BE2C (cell line): ENCODE results near the gene VTCN1.

Experiments
- DNase-seq: peaks from one replicate; pipeline ENCODE4 v3.0.0-alpha.2; 2020
- H3K27me3 ChIP-seq: fragments of 250-450 bp; sonication (Bioruptor Pico); 2 replicates; pipeline ENCODE4 v1.5.1; 2020; ENCODE audit warnings: mild to moderate bottlenecking
- H3K36me3 ChIP-seq: fragments of 250-450 bp; sonication (Bioruptor Pico); 2 replicates; pipeline ENCODE4 v1.5.1; 2020; ENCODE audit warnings: mild to moderate bottlenecking
- H3K4me1 ChIP-seq: fragments of 250-450 bp; sonication (Bioruptor Pico); 2 replicates; pipeline ENCODE4 v1.5.1; 2020
- H3K4me3 ChIP-seq: 2 replicates; pipeline ENCODE4 v1.5.1; 2011; ENCODE audit warnings: low read depth, low read length
- H3K9me3 ChIP-seq: fragments of 250-450 bp; sonication (Bioruptor Pico); 2 replicates; pipeline ENCODE4 v1.5.1; 2020
- TF ChIP-seq, protein P1 (sequence below): IDR thresholded peaks from 2 replicates; pipeline ENCODE4 v1.5.1; 2012; ENCODE audit warnings: mild to moderate bottlenecking, low read depth, low read length

VTCN1 gene

DNA sequence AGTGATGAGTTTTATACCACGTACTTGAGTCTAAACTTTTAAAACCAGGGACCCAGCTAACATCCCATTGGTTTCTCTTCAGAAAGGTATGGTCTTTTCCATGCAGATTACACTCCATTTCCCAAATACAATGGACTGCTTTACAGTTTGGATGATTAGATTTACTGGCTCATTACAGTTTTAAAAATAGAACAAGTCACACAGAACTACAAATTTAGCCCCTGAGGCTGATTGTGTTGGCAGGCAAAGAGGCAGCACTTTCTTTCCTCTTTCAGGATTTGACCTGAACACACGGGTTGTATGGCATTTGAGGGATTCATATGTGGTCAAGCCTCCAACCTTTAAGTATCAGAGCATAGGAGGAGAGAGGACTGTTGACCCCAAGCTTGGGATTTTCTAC is 21.8 kb upstream of the VTCN1 start:
- Histone ChIP-seq H3K36me3 (no peaks in the 10 kb centered on the region), H3K9me3 (no peaks in the 10 kb centered on the region), H3K27me3 (no peaks in the 10 kb centered on the region), H3K4me1 (no peaks in the 10 kb centered on the region), H3K4me3 (no peak overlapping the region)
- TF ChIP-seq, protein P1, sequence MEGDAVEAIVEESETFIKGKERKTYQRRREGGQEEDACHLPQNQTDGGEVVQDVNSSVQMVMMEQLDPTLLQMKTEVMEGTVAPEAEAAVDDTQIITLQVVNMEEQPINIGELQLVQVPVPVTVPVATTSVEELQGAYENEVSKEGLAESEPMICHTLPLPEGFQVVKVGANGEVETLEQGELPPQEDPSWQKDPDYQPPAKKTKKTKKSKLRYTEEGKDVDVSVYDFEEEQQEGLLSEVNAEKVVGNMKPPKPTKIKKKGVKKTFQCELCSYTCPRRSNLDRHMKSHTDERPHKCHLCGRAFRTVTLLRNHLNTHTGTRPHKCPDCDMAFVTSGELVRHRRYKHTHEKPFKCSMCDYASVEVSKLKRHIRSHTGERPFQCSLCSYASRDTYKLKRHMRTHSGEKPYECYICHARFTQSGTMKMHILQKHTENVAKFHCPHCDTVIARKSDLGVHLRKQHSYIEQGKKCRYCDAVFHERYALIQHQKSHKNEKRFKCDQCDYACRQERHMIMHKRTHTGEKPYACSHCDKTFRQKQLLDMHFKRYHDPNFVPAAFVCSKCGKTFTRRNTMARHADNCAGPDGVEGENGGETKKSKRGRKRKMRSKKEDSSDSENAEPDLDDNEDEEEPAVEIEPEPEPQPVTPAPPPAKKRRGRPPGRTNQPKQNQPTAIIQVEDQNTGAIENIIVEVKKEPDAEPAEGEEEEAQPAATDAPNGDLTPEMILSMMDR = no peak
- DNase-seq = no peak

DNA sequence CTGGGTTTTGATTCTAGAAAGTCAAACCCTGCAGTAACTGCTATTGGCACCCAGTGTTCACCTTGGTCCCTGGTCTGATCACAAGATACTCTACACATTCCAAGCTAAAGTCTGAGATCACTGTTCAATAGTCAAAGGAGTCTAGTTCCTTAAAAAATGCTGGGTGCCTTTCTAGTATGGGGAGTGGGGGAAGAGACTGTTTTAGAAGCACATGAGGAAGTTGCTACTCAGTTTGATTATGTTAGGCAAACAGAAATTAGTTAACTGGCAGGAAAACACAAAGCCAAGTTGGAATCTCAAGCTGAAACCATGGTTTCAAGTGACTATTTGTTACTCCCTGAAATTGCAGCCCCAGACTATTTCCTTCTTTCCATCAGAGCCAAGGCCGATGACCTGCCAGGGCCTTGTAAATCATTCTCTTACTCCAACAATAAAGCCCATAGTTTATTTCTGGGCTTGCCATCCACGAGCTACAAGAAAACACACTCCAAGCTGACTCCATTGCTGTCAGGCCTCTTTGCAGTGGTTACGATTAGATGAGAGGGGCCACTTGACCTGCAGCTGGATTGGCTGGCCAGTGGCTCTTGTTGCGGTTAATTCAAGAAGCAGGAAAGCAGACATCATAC is 21.1 kb upstream of the VTCN1 start:
- TF ChIP-seq, protein P1 = no peak
- Histone ChIP-seq H3K27me3 (no peaks in the 10 kb centered on the region), H3K9me3 (no peaks in the 10 kb centered on the region), H3K36me3 (no peaks in the 10 kb centered on the region), H3K4me1 (no peaks in the 10 kb centered on the region), H3K4me3 (no peak overlapping the region)
- DNase-seq = no peak

DNA sequence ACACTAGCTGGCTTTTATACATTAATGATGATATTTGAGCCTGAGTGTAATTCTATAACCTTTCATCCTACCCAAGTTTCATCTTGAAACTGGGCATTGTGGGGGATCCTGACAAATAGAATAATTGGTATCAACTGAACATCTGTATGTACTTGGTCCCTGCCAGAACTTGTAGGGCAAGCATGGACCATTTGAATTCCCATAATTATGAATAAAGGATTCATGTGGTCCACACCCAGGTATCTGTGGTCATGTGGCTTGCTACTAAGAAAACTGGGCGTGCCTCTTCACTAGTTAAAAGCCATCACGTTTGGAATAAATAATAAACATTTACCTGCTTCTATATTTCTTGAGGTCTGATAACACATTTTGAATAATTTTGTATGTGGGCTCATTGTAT is 20.6 kb upstream of the VTCN1 start:
- Histone ChIP-seq H3K27me3 (no peaks in the 10 kb centered on the region), H3K4me1 (no peaks in the 10 kb centered on the region), H3K36me3 (no peaks in the 10 kb centered on the region), H3K4me3 (no peak overlapping the region), H3K9me3 (no peaks in the 10 kb centered on the region)
- DNase-seq = no peak
- TF ChIP-seq, protein P1 = no peak

DNA sequence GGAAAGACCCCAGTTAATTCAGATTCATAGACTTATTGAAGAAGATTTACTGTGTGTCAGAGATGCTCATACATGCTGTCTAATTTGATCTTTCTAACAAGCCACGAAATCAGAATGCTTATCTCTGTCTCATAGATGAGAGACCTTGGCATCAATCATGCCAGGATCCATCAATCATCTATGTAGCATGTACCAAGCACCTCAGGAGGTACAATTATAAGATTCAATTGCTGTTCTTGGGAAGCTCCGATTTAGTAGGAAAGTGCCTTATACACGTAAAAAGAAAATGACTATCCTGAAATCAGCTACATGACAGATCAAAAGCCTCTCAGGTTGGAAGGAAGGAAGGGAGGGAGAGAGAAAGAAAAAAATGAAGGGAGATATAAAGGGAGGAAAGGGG is 18.5 kb upstream of the VTCN1 start:
- DNase-seq = no peak
- no peaks in the 10 kb centered on the region for H3K9me3 ChIP-seq
- no peak overlapping the region for H3K4me3 ChIP-seq
- no peaks in the 10 kb centered on the region for H3K36me3 ChIP-seq
- TF ChIP-seq, protein P1 = no peak
- H3K27me3 ChIP-seq = no peaks in the 10 kb centered on the region
- no peaks in the 10 kb centered on the region for H3K4me1 ChIP-seq

DNA sequence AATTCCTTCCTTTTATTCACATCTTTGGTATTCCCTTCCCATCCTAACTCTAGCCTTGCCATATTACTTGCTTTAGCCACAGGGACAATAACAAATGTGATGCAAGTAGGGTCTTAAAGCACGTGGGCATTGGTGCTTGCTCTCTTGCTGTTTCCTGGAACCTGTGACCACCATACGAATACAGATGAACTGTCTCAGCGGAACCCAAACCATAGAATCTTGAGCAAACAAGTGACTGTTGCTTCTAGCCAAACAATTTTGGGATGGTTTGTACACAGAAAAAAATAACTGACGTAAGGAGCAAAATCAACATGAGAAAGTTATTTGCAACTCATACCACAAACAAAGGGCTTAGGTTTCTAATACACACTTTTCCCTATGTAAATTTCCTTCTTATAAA is 15.2 kb upstream of the VTCN1 start:
- DNase-seq = no peak
- Histone ChIP-seq H3K9me3 (no peaks in the 10 kb centered on the region), H3K36me3 (no peaks in the 10 kb centered on the region), H3K27me3 (no peaks in the 10 kb centered on the region), H3K4me3 (no peak overlapping the region), H3K4me1 (no peaks in the 10 kb centered on the region)
- TF ChIP-seq, protein P1 = no peak

DNA sequence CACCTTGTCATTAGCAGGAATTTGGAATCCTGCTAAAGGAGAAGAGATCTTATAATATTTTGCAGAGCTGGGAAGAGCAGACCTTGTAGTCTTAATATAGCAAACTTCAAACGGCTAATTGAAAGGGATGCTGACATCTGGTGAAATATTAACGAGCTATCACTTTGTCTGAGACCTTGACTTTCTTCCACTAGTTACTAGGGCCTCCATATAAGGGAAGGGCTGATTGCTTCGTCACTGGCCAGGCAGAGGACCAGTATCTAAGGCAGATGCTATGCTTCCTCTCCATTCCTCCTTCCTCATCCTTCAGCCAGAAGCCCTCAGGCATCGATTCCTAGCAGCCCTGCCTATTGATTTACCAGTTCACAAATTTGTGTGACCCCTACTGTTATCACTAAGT is 6.0 kb upstream of the VTCN1 start:
- TF ChIP-seq, protein P1 = no peak
- DNase-seq = no peak
- no peaks in the 10 kb centered on the region for H3K36me3 ChIP-seq
- no peaks in the 10 kb centered on the region for H3K4me1 ChIP-seq
- no peaks in the 10 kb centered on the region for H3K27me3 ChIP-seq
- H3K9me3 ChIP-seq = no peaks in the 10 kb centered on the region
- no peak overlapping the region for H3K4me3 ChIP-seq
